ENCODE measurements around the gene CCDC185.

CCDC185 gene

DNA sequence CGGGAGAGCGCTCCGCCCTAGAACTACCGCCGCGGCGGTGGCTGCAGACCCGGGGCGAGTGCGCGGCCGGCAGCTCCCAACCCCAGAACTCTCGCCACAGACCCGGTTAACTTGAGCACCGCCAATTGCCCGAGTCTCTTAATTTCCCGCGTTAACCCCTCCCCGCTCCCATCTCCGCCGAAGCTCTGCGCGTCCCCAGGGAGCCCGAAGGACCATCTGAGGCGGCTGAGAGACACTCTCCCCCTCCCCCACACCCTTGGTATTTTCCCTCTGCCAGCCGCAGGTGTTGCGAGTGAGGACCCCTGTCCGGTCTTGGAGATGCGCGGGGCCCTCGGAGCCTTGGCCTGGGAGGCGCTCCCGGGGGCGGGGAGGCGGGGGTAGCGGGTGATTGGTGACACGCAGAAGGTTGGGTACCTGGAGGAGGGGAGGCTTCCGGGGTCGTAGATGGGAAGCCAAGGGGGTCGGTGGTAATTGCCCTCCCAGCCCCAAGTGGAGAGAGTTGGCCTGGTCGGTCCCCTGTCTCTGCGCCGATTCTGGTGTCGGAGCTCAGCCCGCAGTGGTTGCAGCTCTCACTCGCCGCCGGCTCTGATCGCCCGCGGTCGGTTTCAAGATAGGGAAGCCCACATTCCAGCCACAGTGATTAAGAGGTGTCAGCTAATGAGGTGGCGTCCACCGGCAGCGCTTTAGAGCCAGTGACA lies 28.4 kb upstream of the CCDC185 start (continued):
- TF ChIP-seq, protein P1, sequence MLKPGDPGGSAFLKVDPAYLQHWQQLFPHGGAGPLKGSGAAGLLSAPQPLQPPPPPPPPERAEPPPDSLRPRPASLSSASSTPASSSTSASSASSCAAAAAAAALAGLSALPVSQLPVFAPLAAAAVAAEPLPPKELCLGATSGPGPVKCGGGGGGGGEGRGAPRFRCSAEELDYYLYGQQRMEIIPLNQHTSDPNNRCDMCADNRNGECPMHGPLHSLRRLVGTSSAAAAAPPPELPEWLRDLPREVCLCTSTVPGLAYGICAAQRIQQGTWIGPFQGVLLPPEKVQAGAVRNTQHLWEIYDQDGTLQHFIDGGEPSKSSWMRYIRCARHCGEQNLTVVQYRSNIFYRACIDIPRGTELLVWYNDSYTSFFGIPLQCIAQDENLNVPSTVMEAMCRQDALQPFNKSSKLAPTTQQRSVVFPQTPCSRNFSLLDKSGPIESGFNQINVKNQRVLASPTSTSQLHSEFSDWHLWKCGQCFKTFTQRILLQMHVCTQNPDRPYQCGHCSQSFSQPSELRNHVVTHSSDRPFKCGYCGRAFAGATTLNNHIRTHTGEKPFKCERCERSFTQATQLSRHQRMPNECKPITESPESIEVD (tag by site-specific recombination; IDR thresholded peaks at IDR 0.05), result no peak
- TF ChIP-seq KLF8 (tag by site-specific recombination; IDR thresholded peaks at IDR 0.05) (peak; percentile 36; the same call in 1 of the 2 replicates), ZNF76 (tag by site-specific recombination; IDR thresholded peaks at IDR 0.05; ENCODE audit: borderline replicate concordance, low read depth) (peak; percentile 46; the same call in 1 of the 2 replicates), GLIS1 (tag by site-specific recombination; IDR thresholded peaks at IDR 0.05) (peak; percentile 61), ZNF776 (tag by site-specific recombination; IDR thresholded peaks at IDR 0.05; ENCODE audit: borderline replicate concordance) (no peak), ZSCAN23 (tag by site-specific recombination; IDR thresholded peaks at IDR 0.05) (no peak), GLIS2 (tag by site-specific recombination; IDR thresholded peaks at IDR 0.05) (peak; percentile 95), ZNF302 (tag by site-specific recombination; IDR thresholded peaks at IDR 0.05; ENCODE audit: low read depth) (no peak), YY1 (tag by site-specific recombination; IDR thresholded peaks at IDR 0.05) (no peak), EGR2 (tag by site-specific recombination; IDR thresholded peaks at IDR 0.05; ENCODE audit: low read depth) (peak; percentile 48), REPIN1 (tag by site-specific recombination; IDR thresholded peaks at IDR 0.05; ENCODE audit: low read depth) (no peak), KLF7 (tag by site-specific recombination; IDR thresholded peaks at IDR 0.05; ENCODE audit: borderline replicate concordance) (no peak), ZNF112 (tag by site-specific recombination; IDR thresholded peaks at IDR 0.05) (no peak), ZNF175 (tag by site-specific recombination; IDR thresholded peaks at IDR 0.05) (no peak), SCRT2 (tag by site-specific recombination; IDR thresholded peaks at IDR 0.05) (no peak; the same call in 1 of the 2 replicates), MYNN (tag by site-specific recombination; IDR thresholded peaks at IDR 0.05; ENCODE audit: borderline replicate concordance) (0 out of 2 replicates have a peak, but pooled peaks have one; percentile 39), ZNF529 (tag by site-specific recombination; IDR thresholded peaks at IDR 0.05; ENCODE audit: insufficient replicate concordance) (no peak), ZNF707 (tag by site-specific recombination; IDR thresholded peaks at IDR 0.05) (no peak; the same call in 1 of the 2 replicates)
- TF ChIP-seq, protein P2, sequence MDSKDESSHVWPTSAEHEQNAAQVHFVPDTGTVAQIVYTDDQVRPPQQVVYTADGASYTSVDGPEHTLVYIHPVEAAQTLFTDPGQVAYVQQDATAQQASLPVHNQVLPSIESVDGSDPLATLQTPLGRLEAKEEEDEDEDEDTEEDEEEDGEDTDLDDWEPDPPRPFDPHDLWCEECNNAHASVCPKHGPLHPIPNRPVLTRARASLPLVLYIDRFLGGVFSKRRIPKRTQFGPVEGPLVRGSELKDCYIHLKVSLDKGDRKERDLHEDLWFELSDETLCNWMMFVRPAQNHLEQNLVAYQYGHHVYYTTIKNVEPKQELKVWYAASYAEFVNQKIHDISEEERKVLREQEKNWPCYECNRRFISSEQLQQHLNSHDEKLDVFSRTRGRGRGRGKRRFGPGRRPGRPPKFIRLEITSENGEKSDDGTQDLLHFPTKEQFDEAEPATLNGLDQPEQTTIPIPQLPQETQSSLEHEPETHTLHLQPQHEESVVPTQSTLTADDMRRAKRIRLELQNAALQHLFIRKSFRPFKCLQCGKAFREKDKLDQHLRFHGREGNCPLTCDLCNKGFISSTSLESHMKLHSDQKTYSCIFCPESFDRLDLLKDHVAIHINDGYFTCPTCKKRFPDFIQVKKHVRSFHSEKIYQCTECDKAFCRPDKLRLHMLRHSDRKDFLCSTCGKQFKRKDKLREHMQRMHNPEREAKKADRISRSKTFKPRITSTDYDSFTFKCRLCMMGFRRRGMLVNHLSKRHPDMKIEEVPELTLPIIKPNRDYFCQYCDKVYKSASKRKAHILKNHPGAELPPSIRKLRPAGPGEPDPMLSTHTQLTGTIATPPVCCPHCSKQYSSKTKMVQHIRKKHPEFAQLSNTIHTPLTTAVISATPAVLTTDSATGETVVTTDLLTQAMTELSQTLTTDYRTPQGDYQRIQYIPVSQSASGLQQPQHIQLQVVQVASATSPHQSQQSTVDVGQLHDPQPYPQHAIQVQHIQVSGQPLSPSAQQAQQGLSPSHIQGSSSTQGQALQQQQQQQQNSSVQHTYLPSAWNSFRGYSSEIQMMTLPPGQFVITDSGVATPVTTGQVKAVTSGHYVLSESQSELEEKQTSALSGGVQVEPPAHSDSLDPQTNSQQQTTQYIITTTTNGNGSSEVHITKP (tag by site-specific recombination; IDR thresholded peaks at IDR 0.05), result peak; percentile 87
- TF ChIP-seq, protein P3, sequence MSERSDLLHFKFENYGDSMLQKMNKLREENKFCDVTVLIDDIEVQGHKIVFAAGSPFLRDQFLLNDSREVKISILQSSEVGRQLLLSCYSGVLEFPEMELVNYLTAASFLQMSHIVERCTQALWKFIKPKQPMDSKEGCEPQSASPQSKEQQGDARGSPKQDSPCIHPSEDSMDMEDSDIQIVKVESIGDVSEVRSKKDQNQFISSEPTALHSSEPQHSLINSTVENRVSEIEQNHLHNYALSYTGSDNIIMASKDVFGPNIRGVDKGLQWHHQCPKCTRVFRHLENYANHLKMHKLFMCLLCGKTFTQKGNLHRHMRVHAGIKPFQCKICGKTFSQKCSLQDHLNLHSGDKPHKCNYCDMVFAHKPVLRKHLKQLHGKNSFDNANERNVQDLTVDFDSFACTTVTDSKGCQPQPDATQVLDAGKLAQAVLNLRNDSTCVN (tag by site-specific recombination; optimal IDR thresholded peaks at IDR 0.05), result peak; percentile 75
- TF ChIP-seq, protein P4, sequence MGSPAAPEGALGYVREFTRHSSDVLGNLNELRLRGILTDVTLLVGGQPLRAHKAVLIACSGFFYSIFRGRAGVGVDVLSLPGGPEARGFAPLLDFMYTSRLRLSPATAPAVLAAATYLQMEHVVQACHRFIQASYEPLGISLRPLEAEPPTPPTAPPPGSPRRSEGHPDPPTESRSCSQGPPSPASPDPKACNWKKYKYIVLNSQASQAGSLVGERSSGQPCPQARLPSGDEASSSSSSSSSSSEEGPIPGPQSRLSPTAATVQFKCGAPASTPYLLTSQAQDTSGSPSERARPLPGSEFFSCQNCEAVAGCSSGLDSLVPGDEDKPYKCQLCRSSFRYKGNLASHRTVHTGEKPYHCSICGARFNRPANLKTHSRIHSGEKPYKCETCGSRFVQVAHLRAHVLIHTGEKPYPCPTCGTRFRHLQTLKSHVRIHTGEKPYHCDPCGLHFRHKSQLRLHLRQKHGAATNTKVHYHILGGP (tag by site-specific recombination; IDR thresholded peaks at IDR 0.05), result no peak
- TF ChIP-seq, protein P5, sequence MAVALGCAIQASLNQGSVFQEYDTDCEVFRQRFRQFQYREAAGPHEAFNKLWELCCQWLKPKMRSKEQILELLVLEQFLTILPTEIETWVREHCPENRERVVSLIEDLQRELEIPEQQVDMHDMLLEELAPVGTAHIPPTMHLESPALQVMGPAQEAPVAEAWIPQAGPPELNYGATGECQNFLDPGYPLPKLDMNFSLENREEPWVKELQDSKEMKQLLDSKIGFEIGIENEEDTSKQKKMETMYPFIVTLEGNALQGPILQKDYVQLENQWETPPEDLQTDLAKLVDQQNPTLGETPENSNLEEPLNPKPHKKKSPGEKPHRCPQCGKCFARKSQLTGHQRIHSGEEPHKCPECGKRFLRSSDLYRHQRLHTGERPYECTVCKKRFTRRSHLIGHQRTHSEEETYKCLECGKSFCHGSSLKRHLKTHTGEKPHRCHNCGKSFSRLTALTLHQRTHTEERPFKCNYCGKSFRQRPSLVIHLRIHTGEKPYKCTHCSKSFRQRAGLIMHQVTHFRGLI (tag by site-specific recombination; IDR thresholded peaks at IDR 0.05), result no peak; the same call in 1 of the 2 replicates
- TF ChIP-seq, protein P6, sequence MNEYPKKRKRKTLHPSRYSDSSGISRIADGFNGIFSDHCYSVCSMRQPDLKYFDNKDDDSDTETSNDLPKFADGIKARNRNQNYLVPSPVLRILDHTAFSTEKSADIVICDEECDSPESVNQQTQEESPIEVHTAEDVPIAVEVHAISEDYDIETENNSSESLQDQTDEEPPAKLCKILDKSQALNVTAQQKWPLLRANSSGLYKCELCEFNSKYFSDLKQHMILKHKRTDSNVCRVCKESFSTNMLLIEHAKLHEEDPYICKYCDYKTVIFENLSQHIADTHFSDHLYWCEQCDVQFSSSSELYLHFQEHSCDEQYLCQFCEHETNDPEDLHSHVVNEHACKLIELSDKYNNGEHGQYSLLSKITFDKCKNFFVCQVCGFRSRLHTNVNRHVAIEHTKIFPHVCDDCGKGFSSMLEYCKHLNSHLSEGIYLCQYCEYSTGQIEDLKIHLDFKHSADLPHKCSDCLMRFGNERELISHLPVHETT (tag by site-specific recombination; IDR thresholded peaks at IDR 0.05), result peak; percentile 23; the same call in 1 of the 2 replicates
- TF ChIP-seq, protein P7, sequence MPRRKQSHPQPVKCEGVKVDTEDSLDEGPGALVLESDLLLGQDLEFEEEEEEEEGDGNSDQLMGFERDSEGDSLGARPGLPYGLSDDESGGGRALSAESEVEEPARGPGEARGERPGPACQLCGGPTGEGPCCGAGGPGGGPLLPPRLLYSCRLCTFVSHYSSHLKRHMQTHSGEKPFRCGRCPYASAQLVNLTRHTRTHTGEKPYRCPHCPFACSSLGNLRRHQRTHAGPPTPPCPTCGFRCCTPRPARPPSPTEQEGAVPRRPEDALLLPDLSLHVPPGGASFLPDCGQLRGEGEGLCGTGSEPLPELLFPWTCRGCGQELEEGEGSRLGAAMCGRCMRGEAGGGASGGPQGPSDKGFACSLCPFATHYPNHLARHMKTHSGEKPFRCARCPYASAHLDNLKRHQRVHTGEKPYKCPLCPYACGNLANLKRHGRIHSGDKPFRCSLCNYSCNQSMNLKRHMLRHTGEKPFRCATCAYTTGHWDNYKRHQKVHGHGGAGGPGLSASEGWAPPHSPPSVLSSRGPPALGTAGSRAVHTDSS (tag by site-specific recombination; IDR thresholded peaks at IDR 0.05), result no peak
- TF ChIP-seq, protein P8, sequence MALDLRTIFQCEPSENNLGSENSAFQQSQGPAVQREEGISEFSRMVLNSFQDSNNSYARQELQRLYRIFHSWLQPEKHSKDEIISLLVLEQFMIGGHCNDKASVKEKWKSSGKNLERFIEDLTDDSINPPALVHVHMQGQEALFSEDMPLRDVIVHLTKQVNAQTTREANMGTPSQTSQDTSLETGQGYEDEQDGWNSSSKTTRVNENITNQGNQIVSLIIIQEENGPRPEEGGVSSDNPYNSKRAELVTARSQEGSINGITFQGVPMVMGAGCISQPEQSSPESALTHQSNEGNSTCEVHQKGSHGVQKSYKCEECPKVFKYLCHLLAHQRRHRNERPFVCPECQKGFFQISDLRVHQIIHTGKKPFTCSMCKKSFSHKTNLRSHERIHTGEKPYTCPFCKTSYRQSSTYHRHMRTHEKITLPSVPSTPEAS (tag by site-specific recombination; IDR thresholded peaks at IDR 0.05), result no peak

All from HEK293 (cell line).